HG02610 (cell line): ENCODE results near the gene BCL2L15.
A peak's percentile ranks its signal among the peaks of the same experiment; 100 is the strongest.

Experiments
- ATAC-seq: cut with Tn5 transposase; IDR thresholded peaks from one replicate; pipeline ENCODE4 v1.9.1; 2021; ENCODE audit warnings: mild to moderate bottlenecking, moderate library complexity; ENCODE audit not compliant: unreplicated experiment

The BCL2L15 gene

DNA sequence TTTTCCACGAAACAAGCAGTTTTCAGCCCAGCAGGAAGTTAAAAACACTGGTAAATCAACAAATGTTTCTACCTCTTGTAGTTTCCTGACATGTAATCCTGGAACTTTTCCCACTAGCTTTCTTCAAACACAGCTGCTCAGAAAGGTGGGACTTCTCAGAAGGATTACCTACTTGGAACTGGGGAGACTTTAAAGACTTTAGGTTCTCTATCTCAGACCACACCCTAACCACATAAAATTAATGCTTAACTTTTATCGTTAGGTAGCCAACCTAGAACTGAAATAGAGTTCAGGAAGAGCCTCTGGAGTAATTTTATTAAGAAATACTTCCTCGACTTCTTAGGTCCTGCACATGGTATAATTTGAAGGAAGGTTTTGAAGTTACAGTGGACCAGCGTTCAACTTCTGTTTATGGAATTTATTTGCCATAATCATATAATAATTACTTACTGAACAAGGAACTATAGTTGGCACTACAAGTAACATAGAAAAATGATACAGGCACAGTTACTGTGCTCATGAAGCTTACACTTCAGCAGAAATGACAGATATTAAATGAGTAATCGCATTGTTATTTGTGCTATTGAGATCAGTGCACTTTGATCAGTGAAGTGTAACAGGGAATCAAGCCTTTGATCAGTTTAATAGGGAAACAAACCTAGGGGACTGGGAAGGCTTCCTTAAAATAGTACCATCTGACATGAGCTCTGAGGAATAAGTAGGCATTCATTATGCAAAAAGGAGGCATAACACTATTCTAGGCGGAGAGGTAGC, at the start of gene BCL2L15:
Gene BCL2L15, minus strand, starts transcription at position 180 of the 774 bp plus-strand sequence. CDS start 206 bp downstream, outside the sequence.
- no peak for ATAC-seq

DNA sequence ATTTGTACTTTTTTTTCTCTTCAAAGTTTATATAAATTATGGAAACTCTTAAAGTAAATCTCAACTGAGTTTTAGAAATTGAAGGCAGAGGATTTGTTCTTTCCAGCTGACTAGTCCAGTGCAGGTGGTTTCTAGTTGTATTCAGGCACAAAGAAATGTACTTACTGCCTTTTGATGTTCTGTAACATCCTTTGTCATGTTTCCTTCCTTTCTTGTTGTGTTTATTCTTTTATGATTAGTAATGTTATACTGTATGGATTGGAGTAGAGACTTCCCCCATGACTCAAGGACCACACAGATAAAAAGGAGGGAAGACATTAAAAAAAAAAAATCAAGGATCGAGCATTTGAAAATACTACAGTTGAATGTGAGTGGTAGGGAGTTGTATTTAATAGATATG, 49.8 kb upstream of the BCL2L15 start:
- no peak for ATAC-seq

DNA sequence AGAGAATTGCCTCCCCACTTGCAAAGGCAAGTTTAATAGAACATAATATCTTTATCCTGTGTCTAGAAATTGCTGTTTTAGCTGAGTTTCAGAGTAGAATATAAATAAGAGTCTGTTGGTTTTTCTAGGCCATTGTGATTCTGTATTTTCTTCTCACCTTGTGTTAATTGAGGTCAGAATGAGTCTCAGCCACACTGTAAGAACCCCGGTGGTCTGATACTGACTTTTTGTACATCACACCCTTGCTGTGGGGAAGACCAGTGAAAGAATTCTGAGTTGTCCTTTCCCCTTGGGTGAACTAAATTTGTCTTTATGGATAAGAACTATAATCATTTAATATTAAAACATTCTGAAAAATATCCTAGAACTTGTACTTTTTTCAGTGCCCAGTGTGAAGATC, 48.6 kb upstream of the BCL2L15 start:
- ATAC-seq, result no peak

DNA sequence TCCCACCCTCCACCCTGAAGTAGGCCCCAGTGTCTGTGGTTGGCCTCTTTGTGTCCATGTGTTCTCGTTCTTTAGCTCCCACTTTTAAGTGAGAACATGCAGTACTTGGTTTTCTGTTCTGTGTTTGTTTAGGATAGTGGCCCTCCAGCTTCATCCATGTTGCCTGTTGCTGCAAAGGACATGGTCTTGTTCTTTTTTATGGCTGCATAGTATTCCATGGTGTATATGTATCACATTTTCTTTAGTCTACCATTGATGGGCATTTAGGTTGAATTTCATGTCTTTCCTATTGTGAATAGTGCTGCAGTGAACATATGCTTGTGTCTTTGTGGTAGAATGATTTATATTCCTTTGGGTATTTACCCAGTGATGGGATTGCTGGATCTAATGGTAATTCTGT, 47.8 kb upstream of the BCL2L15 start:
- no peak for ATAC-seq

DNA sequence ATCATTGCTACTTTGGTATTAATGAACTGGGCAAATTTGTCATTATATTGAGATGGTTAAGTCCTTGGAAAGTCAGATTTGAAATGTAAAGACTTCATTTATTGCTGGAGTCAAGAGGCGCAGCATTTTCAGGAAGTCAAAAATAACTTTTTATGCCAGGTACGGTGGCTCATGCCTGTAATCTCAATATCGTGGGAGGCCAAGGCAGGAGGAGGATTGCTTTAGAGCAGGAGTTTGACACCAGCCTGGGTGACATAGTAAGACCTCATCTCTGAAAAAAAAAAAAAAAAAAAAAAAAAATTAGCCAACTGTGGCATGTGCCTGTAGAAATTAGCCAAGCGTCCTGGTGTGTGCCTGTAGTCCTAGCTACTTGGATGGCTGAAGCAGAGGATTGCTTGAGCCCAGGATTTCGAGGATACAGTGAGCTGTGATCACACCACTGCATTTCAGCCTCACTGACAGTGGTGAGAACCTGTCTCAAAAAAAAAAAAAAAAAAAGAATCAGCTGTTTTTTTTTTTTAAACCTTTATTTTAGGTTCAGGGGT, 47.2 kb upstream of the BCL2L15 start:
- ATAC-seq, result no peak

DNA sequence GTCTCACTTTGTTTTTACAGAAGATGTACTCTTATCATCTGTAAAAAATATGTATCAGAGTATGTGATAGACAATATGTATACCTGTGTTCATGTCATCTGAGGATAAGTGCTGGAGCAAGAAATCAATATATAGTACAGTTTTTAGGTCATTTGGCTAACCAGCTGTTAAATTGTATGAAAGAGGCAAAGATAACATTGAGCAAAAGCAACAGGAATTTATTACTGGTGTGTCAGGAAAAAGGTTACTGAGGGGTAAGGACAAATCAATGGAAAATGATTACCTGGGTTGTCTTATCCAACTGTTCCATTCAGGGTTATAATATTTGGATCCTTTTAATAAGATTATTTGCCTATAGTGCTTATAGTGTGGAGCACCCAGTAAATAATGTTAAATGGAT, 46.6 kb upstream of the BCL2L15 start:
- ATAC-seq, result no peak

DNA sequence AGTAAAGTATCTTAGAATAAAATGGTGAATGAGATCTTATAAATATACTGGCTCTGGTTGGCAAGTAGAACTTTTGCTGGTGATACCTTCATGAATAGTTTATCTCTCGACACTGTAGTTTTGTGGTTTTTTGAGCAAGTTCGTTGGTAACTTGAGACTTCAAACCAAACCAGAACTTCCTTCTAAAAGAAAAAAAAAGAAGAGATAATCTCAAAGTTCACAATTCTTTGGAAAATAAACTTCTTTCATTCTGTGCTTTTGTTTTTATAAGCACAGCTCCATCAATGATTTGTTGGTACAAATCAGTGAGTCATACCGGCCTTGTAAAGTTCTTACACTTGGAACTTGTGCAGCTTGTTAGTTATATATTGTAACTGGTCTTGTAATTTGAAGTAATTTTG, 44.1 kb upstream of the BCL2L15 start:
- no peak for ATAC-seq

DNA sequence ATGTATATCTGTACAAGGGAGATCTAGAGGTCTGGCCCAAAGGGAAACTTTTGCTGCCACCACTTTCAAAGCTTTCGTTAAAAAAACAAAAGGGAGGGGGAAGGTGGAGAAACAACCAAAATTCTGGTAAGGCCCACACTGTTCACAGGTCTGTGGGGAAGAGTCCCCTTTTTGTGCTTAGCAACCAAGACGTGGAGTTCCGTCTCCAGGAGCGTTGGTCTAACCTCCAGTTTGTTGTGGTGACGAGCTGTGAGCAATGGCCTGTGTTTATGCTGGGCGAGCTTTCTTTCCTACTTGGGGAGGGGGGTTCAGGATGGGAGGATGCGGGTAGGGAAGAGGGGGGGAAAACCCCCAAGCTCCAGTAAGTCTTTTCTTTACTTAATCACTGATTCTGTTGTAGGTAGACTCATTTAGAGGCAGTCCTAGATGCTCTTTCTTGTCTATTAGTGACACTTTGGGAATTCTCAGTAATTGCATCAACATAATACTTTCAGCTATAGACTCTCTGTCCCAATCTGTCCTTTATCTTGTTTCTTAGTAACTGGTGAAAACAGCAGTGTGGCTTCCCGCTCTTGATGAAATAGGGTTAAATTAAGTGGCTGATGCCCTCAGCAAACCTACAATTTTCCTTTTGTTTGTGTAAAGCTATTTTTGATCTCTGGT, 43.2 kb upstream of the BCL2L15 start:
- peak; percentile 42 for ATAC-seq

DNA sequence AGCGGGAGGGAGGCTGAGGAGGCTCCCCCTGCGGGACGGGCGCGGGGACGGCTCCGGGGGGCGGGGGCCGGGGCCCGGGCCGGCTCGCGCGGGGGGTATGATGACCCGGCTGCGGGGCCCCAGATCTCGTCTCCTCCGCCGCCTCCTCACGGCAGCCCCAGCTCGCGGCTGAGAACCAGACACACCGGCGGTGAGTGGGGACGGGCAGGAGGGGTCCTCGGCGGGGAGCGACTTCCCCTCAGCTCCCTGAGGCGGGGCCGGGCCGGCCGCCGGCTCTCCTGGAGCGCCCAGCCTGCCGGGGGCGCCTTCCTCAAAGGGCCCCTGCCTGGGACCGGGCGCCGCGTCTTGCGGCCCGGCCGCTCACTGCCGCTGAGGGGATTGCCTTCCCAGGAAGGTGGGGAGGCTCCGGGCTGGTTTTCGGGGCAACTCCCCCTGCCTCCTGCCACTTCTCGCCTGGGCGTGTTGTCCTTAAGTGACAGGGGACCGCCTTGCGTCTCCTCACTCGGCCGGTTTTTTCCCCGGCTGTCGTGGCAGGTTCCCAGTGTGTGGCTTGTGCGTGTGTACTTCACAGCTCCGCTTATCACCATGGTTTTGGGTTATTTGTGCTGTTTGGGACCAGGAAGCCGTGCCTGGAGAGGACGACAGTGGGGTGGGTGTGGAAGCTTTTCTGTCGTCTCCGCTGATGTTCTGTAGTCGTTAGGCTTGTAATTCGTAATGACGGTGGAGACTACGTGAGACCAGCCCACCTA, 42.5 kb upstream of the BCL2L15 start:
- ATAC-seq, result peak; percentile 32

DNA sequence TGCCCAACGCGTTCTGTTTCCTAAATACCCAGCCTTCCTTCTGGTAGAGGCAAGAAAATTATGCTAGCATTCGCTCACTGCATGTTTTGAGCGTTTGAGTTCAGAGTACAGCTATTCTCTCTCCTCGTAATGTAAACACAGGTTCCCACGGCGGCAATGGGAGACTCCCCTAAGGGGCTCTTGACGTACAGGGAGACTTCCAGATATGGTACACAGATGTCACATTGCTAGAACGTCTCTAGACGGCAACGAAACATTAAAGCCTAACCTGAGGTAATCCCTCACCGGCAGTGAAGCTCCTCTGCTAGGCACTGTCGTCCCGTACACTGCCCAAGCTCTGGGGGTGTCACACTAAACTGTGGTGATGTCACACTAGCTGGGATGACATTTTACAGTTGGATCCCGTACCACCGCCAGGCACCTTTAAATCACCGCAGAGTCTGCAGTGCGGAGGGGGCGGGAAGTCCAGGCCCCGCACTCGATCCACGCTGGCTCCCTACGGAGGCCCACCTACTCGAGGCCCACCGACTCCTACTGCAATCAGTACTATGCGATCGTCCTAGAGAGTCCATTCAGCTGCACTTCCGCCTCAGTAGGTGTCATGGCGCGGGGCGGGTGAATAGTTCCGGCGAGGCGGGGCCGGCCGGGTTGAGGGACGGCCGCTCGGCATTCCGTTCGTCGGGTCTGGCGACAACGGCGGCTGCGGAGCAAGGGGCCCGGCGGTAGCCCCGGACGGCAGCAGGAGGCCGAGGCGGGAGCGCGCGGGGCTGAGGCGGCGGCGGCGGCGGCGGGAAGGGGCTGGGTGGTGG, 41.8 kb upstream of the BCL2L15 start, which contains the start of gene HIPK1:
Gene HIPK1, plus strand, starts transcription at position 384 of the 809 bp plus-strand sequence.
- ATAC-seq, result peak; percentile 60

DNA sequence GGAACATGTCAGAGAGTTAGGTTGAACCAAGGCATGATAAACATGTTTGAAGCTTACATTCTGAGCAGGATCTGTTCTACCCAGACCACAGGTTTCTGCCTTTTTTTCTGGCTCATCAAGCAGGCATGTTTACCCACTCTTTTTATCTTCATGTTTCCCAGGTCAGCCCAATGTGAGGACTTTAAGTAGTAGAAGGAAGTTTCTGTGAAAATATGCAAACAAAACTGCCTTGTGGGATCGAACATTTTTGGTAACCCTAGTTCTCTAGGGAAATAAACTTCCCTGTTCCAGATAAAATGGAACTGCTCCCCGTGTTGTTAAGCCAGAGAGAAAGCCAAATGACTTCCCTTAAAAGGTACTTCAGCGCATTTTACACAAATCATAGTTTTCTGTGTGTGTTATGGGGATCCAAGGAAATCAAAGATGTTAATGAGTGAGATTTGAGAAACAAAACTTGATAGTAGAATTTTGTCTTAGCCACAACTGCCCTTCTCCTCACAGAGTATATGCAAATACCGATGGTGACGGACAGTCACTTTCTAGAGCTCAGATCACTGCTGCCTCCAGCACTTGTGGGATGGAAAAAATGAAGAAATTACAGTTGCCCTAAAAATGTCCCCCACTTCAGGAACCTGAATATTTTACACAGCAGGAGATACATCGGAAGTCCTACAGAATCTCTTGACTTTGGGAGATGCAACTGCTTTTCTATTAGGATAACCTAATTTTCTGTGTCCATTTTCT, 41.0 kb upstream of the BCL2L15 start:
- no peak for ATAC-seq

DNA sequence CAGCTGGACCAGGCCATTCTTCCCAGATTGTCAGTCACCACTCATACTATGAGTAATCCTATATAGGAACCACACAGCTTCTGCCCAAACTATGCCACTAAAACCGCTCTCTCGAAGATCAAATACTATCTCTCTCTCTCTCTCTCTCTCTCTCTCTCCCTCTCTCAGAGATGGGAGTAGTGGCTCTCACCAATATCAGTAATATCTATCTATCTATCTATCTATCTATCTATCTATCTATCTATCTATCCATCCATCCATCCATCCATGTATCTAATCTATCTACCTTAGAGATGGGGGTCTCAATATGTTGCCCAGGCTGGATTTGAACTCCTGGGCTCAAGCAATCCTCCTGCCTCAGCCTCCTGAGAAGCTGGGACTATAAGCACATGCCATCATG, 37.1 kb upstream of the BCL2L15 start:
- no peak for ATAC-seq

DNA sequence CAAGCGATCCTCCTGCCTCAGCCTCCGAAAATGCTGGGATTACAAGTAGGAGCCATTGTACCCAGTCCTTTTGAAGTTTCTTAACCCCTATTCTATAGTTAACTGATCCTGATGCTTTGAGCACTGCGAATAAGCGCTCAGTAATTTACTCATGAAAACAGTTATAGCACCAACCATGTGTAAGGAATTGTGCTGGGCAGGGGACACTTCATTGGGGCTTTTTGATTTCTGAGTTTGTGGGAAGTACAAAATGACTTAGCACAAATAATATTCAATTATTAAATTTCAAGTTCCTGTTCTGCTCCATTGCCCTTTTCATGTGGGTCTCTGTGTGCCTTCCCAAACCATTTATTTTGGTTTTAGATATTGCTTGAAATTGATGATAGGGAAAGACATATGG, 35.6 kb upstream of the BCL2L15 start:
- no peak for ATAC-seq

DNA sequence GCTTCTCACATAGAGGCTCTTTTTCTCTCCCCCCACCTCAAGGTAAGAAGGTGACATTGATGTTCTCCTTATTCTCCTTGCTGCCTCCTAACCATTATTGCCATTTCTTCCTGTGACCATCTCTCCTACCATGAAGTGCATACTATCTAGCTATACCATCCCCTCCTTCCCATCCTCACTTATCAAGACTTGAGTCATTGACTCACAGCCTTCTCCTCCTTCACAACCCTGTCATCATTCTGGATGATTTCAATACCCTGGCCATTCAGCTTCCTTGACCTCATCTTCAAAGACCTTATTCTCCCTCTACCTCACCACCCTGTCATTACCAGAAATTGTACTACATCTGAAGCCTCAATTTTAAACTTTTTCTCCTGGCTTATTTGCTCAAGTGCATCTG, 30.9 kb upstream of the BCL2L15 start:
- ATAC-seq, result no peak

DNA sequence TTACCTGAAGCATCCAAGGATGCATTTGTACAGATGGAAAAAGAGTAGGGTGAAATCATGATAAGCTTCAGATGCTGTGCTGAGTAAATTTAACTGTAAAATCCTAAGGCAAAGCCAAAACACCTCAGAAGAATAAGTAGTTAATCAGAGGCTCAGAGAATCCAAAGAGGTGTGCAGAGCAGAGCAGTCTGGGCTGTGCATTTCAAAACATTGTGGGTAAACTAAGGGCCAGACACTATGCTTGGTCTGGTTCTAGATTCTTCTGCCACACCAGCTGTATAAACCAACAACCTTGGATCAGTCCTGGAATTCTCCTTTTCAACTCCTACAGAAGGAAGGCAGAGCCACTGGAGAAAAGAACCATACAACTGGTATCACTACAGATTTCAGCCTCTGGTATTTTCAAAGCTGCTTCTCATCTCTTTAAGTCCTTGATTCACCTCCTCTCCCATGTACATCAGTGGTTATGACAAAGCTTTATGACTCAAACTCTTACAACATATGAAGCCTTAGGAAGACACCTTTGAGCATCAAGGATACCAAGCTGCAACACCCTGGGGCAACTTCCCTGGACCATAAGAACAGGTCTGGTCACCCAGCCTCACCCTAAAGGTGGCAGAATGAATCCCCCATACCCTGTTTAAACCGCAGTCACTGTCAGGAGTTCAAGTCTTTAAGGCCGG, 30.2 kb upstream of the BCL2L15 start:
- ATAC-seq, result no peak

DNA sequence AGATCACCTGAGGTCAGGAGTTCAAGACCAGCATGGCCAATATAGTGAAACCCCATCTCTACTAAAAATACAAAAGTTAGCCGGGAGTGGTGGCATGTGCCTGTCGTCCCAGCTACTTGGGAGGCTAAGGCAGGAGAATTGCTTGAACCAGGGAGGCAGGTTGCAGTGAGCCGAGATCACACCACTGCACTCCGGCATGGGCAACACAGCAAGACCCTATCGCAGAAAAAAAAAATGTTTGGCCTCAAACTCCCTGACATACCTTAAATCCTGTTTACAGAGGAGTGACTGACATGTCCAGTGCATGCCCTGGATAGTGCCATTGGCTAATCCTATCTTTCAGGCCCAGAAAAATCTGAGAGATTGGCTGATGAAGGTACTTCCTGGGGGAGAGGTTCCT, 29.6 kb upstream of the BCL2L15 start:
- ATAC-seq, result no peak

DNA sequence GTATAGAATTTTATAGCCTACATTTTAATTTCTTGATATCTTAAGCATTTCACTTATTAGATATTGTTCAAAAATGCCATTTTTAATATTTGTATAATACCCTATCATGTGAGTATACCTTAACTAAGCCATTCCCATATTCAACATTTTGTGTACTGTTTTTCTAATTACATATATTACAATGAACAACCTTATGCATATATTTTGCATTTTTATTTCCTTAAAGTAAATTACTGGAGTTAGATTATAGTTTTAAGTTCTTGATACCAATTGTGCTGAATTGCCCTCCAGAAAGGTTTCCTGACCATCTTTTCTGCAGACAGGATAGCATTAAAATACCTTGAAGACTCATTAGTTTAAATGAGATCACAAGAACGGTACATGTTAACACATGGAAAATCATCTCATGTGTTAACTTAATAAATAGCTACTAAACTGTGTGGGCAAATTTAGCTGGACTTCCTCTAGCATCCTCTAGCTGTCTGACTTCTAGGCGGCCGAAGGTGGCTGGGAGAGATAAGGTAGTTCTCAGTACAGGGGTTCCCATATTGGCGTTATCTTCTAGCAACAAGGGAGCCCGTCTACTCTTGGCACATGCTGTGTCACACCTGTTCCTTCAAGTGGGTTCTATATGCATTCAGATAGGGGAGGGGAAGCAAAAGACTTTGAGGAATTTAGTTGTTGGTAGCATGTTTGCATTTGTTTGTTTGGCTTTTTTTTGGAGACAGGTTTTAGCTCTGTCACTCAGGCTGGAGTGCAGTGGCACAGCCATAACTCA, 26.7 kb upstream of the BCL2L15 start:
- no peak for ATAC-seq

DNA sequence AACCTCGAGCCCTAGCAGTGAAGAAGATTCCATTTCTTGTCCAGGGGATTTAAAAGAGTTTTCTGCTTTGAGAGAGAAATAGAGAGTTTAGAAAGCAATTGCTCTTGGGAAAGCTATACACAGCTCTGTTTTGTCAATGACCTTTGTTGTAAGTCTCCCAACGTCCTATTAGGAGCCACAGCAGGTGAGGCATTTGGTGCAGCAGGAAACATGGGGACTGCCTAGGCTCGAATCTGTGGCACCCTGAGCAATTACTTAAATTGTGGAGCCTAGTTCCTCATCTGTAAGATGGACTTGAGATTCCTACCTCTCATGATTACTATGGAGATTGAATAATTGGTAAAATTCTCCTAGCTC, 25.9 kb upstream of the BCL2L15 start:
- ATAC-seq, result no peak
